AG09309 (cell line): ENCODE measurements around the gene UCHL1.

Experiments used
- DNase-seq: peaks from one replicate; pipeline ENCODE4 v3.0.0-alpha.2; 2010; ENCODE audit warnings: low read depth
- H3K4me3 ChIP-seq: 2 replicates; pipeline ENCODE4 v1.5.1; 2011; ENCODE audit warnings: mild to moderate bottlenecking, low read depth, low read length, moderate library complexity; ENCODE audit not compliant: control insufficient read depth
- CTCF ChIP-seq: IDR thresholded peaks from 2 replicates; pipeline ENCODE4 v1.5.1; 2011; ENCODE audit warnings: mild to moderate bottlenecking, low read depth, low read length, inconsistent platforms; ENCODE audit not compliant: insufficient read depth, control insufficient read depth; ENCODE audit errors: missing control alignments

The UCHL1 gene

GRCh38 chr4:41217374-41217773, 39.4 kb upstream of the UCHL1 start:
- no peak for TF ChIP-seq CTCF
- no peak overlapping the region for H3K4me3 ChIP-seq
- no peak for DNase-seq

- TF ChIP-seq CTCF = no peak
- DNase-seq = no peak
- no peak overlapping the region for H3K4me3 ChIP-seq
Measured at GRCh38 chr4:41218703-41219102, 38.0 kb upstream of the UCHL1 start.

- no peak for TF ChIP-seq CTCF
- no peak for DNase-seq
- no peak overlapping the region for H3K4me3 ChIP-seq
Measured at GRCh38 chr4:41219421-41219950, 37.2 kb upstream of the UCHL1 start.

- H3K4me3 ChIP-seq = no peak overlapping the region
- TF ChIP-seq CTCF = no peak
- no peak for DNase-seq
Measured at GRCh38 chr4:41221850-41222645, 34.7 kb upstream of the UCHL1 start.

GRCh38 chr4:41227902-41228301, 28.8 kb upstream of the UCHL1 start:
- TF ChIP-seq CTCF = no peak
- H3K4me3 ChIP-seq = no peak overlapping the region
- DNase-seq = no peak

- H3K4me3 ChIP-seq = no peak overlapping the region
- no peak for TF ChIP-seq CTCF
- DNase-seq = no peak
Measured at GRCh38 chr4:41232406-41232805, 24.3 kb upstream of the UCHL1 start.
